Measurements from ENCODE around the gene UBE2J1.

Gene UBE2J1

DNA sequence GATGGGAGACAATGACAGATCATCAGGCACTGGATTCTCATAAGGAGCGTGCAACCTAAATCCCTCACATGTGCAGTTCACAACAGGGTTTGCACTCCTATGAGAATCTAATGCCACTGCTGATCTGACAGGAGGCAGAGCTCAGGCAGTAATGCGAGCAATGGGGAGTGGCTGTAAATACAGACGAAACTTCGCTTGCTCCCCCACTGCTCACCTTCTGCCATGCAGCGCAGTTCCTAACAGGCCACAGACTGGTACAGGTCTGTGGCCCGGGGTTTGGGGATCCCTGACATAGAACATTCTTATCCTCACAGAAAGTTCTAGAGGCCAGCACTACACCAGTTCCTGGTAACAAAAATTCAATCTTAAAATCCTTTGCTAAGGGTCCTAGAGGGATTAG, 36.3 kb upstream of the UBE2J1 start:
- TF ChIP-seq, protein P1, sequence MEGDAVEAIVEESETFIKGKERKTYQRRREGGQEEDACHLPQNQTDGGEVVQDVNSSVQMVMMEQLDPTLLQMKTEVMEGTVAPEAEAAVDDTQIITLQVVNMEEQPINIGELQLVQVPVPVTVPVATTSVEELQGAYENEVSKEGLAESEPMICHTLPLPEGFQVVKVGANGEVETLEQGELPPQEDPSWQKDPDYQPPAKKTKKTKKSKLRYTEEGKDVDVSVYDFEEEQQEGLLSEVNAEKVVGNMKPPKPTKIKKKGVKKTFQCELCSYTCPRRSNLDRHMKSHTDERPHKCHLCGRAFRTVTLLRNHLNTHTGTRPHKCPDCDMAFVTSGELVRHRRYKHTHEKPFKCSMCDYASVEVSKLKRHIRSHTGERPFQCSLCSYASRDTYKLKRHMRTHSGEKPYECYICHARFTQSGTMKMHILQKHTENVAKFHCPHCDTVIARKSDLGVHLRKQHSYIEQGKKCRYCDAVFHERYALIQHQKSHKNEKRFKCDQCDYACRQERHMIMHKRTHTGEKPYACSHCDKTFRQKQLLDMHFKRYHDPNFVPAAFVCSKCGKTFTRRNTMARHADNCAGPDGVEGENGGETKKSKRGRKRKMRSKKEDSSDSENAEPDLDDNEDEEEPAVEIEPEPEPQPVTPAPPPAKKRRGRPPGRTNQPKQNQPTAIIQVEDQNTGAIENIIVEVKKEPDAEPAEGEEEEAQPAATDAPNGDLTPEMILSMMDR (IDR thresholded peaks at IDR 0.05; ENCODE audit: borderline replicate concordance, insufficient read depth, low read depth, low read length), result no peak
- H3K4me3 ChIP-seq (ENCODE audit: low read depth, low read length), result no peak overlapping the region

DNA sequence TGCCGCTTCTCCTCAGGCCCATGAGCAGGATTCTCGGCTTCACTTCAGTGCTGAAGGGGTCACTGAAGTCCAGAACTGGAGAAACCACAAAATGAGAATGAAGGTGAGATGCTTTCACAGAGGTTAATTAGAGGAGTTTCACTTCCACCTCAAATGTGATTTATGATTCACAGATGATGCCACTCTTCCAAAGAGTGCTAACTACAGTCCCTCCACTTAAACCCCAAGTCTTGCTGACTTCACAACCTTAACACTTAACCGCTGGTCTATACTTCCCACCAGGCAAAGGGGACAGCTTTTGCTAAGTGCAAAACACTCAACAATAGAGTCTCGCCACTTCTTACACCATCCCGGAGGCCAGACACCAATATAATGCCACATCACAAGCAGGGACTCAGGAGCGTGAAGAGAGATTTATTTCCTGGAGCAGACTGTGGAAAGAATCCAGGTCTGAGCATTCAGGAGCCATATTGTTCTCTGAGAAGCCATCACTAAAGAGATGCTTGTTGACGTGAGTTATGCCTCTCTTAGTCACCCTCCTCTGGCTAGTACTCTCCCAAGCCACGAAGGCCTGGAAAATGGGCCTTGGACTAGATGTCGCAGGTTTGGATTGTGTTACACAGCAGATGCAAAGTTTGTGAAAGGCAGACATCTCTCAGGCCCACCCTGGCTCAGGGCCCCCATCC, 35.1 kb upstream of the UBE2J1 start:
- TF ChIP-seq, protein P1 (IDR thresholded peaks at IDR 0.05; ENCODE audit: borderline replicate concordance, insufficient read depth, low read depth, low read length), result no peak
- no peak overlapping the region for H3K4me3 ChIP-seq (ENCODE audit: low read depth, low read length)

DNA sequence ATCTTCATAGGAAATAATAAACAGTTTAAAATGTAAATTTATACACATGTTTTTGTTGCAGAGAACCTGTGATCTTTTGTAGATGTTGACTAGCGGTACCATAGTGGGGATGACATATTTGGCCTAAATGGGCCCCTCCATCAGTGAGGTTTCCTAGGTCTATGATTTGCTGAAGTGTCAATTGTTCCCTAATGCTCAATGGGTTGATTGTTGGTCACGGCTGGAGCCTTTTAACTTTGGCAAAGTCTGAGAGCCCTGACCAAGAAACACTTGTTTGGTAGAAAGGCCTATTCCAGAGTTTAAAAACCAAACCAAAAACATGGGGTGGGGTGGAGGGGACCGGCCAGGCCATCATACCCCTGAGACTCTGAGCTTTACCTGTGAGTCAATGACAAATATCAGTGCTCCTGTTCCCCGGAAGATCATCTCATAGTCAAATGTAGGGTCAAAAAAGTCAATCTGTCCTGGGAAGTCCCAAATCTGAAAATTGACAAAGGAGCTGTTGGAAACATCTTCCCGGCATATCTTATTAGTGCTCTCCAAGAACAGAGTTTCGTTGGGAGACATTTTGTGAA, 34.5 kb upstream of the UBE2J1 start:
- no peak overlapping the region for H3K4me3 ChIP-seq (ENCODE audit: low read depth, low read length)
- TF ChIP-seq, protein P1 (IDR thresholded peaks at IDR 0.05; ENCODE audit: borderline replicate concordance, insufficient read depth, low read depth, low read length), result no peak

DNA sequence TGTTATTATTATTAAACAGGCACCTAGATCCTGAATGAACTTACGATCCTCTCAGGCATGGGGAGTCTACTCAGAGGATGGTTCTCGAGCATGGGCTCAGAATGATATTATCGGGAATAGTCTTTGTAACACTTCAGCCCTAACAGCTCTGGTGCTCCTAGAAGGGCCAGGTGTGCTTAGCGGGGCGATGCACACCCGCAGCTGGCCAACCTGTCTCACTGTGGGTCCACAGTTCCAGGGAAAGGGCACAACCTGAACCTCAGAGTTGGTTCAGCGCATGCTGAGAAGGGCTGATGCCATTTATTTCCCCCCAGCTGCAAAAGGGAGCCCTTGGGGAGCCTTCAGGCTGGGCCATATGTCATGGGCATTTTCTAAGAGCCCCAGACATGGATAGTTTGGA, 33.3 kb upstream of the UBE2J1 start:
- TF ChIP-seq, protein P1 (IDR thresholded peaks at IDR 0.05; ENCODE audit: borderline replicate concordance, insufficient read depth, low read depth, low read length), result no peak
- no peak overlapping the region for H3K4me3 ChIP-seq (ENCODE audit: low read depth, low read length)

DNA sequence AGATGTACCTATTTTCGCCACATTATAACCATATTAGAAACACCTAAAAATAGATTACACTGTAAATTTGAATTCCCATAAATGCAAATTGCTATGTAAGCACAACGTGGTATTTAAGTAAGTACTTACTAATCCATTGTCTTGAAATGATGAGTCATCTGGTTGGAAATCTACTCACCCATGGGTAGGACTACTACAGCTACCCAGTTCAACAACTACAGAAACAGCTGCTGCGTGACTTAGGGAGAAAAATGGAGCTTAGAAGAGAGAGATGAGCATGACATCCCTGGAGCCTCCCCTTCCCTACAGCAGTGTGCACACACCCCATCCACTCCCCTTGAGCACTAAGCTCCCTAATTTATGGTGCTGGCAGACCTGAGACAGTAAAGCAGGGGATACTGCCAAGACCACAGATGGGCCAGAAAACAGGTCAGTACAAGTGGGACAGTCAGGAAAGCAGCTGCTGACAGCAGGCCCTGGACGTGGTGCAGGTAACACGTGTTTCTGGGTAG, 32.7 kb upstream of the UBE2J1 start:
- H3K4me3 ChIP-seq (ENCODE audit: low read depth, low read length), result no peak overlapping the region
- TF ChIP-seq, protein P1 (IDR thresholded peaks at IDR 0.05; ENCODE audit: borderline replicate concordance, insufficient read depth, low read depth, low read length), result no peak

DNA sequence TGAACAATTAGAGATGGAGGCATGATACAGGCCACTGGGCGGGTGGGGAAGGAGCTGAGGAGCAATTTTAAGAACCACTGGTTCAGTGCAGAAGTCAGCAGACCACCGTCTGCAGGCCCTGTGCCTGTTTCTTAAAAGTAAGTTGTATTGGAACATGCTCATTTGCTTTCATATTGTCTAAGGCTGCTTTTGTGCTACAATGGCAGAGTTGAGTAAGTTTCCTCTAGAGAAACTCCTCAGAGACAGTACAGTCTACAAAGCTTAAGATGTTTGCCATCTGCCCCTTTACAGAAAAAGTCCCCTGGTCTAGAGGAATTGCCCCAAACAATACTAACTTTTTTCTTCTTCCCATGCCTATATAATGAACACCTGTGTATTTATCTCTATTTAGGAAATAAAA, 28.5 kb upstream of the UBE2J1 start:
- TF ChIP-seq, protein P1 (IDR thresholded peaks at IDR 0.05; ENCODE audit: borderline replicate concordance, insufficient read depth, low read depth, low read length), result no peak
- no peak overlapping the region for H3K4me3 ChIP-seq (ENCODE audit: low read depth, low read length)

DNA sequence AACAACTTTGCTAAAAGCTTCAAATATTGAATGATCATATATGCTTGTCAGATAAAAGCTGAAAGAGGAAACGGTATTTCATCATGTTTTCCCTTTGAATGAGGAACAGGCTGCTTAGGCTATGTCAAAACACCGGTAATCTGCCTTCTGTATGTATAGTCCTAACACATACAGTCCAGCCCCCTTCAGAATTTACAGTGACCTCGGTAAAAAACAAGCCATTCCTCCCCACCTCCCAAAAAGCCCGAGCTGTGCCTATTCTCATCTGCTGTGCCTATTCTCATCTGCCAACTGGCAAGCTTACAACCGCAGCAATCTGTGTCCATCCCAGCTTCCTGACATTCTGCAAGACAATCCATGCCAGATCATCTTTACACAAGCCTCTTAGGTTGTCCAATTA, 26.8 kb upstream of the UBE2J1 start:
- TF ChIP-seq, protein P1 (IDR thresholded peaks at IDR 0.05; ENCODE audit: borderline replicate concordance, insufficient read depth, low read depth, low read length), result no peak
- no peak overlapping the region for H3K4me3 ChIP-seq (ENCODE audit: low read depth, low read length)

Measured in GM12875 (cell line).